Prostate gland (tissue), 2 donors: ENCODE data around the gene ATAD3C. TPM values are rescaled to one million over a fixed set of nuclear protein-coding genes. Genes with fewer than 3 reads are reported as not detected.

ENCODE experiments used
- DNase-seq: peaks from one replicate; pipeline ENCODE4 v3.0.0-alpha.2; 2019; ENCODE audit warnings: low spot score
- H3K27ac ChIP-seq, 2 donors: fragments of 200-600 bp; sonication (generic); 2 replicates each; pipeline ENCODE4 v1.5.1; 2017 to 2019
- H3K27me3 ChIP-seq: fragments of 200-600 bp; sonication (generic); replicated peaks from 2 replicates; pipeline ENCODE4 v1.5.1; 2019; ENCODE audit not compliant: insufficient read depth
- H3K36me3 ChIP-seq, 2 donors: fragments of 200-600 bp; sonication (generic); 1 replicate in 1 of 2; 2 replicates in 1 of 2; pipeline versions ENCODE4 v1.5.1 to v1.8.1; 2017 to 2019
- H3K4me1 ChIP-seq: fragments of 200-600 bp; sonication (generic); replicated peaks from 2 replicates; pipeline ENCODE4 v1.5.1; 2019
- H3K4me3 ChIP-seq, 2 donors: fragments of 200-600 bp; sonication (generic); 2 replicates each; pipeline ENCODE4 v1.5.1; 2017 to 2019
- H3K9me3 ChIP-seq: fragments of 200-600 bp; sonication (generic); 2 replicates; pipeline ENCODE4 v1.5.1; 2017
- CTCF ChIP-seq, 4 experiments: fragments of 200-600 bp in 2 of 4; fragments of 450-650 bp in 2 of 4; sonication (generic) in 2 of 4; IDR thresholded peaks; 1 replicate in 3 of 4; 2 replicates in 1 of 4; pipeline ENCODE4 v1.5.1; 2016 to 2019; ENCODE audit warnings: antibody characterized with exemption in 4 of 4, mild to moderate bottlenecking in 2 of 4, moderate library complexity in 2 of 4
- POLR2A ChIP-seq: fragments of 450-650 bp; IDR thresholded peaks from one replicate; pipeline ENCODE4 v1.6.1; 2016; ENCODE audit warnings: antibody characterized with exemption, mild to moderate bottlenecking
- POLR2AphosphoS5 ChIP-seq: sonication (generic); formaldehyde crosslinking; IDR thresholded peaks from one replicate; pipeline ENCODE4 v1.6.1; 2017; ENCODE audit warnings: antibody characterized with exemption
- WGBS: methylation state at CpG from one replicate; pipeline ENCODE4 v1.1.5; 2018; 5-methylcytosine and 5-hydroxymethylcytosine counted together
- intact Hi-C: fragments of 100-400 bp; cut with DNase I; formaldehyde crosslinking; loops from one replicate; pipeline ENCODE4 v1.14.2; 2022
- total RNA-seq, 2 donors: library from RNA; depleted of rRNA; stranded (reverse); fragments of >200 nt; gene quantifications; one replicate each; pipeline ENCODE4 v1.1.0, GENCODE V29; 2016

ATAD3C gene
- total RNA-seq, 2 donors from 2014 or later, result 7.3 to 9.9 TPM

- Histone ChIP-seq H3K4me3 (peak within 1 kb of the TSS; percentile 57 to 65), H3K9me3 (no peaks in the 10 kb centered on the region), H3K27me3 (no peaks in the 10 kb centered on the region), H3K4me1 (peaks cover 57% of the 10 kb centered on the region), H3K36me3 (no peaks in the 10 kb centered on the region), H3K27ac (peak within 1 kb of the TSS; percentile 96)
- DNase-seq, result peak; percentile 80
- intact Hi-C loops, result no loop called here
- TF ChIP-seq CTCF (IDR thresholded peaks at IDR 0.05) (no peak), POLR2A (peak; percentile 81), POLR2AphosphoS5 (peak; percentile 8)
- WGBS, result 21% methylated on average over 28 of the region's 89 CpGs
These were observed 14.2 kb upstream of the ATAD3C start, which contains the start of gene VWA1 for GRCh38 chr1:1435106-1435903. TSS of gene VWA1 (plus strand) at chr1:1435690. CDS start at chr1:1435749, 59 bp downstream.

GRCh38 chr1:1435911-1436629 lies 13.4 kb upstream of the ATAD3C start:
- Histone ChIP-seq H3K36me3 (no peaks in the 10 kb centered on the region), H3K27me3 (no peaks in the 10 kb centered on the region), H3K4me3 (peak overlapping the region; percentile 57 to 65), H3K27ac (peak overlapping the region; percentile 96), H3K9me3 (no peaks in the 10 kb centered on the region), H3K4me1 (peaks cover 50% of the 10 kb centered on the region)
- WGBS, result 6% methylated on average over 23 of the region's 40 CpGs
- no peak for DNase-seq
- intact Hi-C loops, result no loop called here
- TF ChIP-seq POLR2A (no peak), CTCF (IDR thresholded peaks at IDR 0.05) (no peak), POLR2AphosphoS5 (no peak)

GRCh38 chr1:1436630-1437032 lies 12.9 kb upstream of the ATAD3C start:
- peak overlapping the region; percentile 96 for H3K27ac ChIP-seq
- H3K4me1 ChIP-seq, result peaks cover 47% of the 10 kb centered on the region
- 50% methylated on average over 7 of the region's 7 CpGs for WGBS
- H3K27me3 ChIP-seq, result no peaks in the 10 kb centered on the region
- DNase-seq, result no peak
- H3K9me3 ChIP-seq, result no peaks in the 10 kb centered on the region
- intact Hi-C loops, result no loop called here
- peak overlapping the region; percentile 57 to 65 for H3K4me3 ChIP-seq
- no peaks in the 10 kb centered on the region for H3K36me3 ChIP-seq
- no peak for TF ChIP-seq POLR2AphosphoS5
- TF ChIP-seq CTCF (IDR thresholded peaks at IDR 0.05), result no peak
- no peak for TF ChIP-seq POLR2A

GRCh38 chr1:1437033-1437903 lies 12.2 kb upstream of the ATAD3C start:
- WGBS, result 45% methylated on average over 25 of the region's 31 CpGs
- Histone ChIP-seq H3K36me3 (no peaks in the 10 kb centered on the region), H3K27ac (peak overlapping the region in 1 of 2 donors; percentile 96), H3K4me3 (peak overlapping the region in 1 of 2 donors; percentile 65), H3K4me1 (peaks cover 41% of the 10 kb centered on the region), H3K9me3 (no peaks in the 10 kb centered on the region), H3K27me3 (no peaks in the 10 kb centered on the region)
- intact Hi-C loops, result no loop called here
- TF ChIP-seq CTCF (IDR thresholded peaks at IDR 0.05), result no peak
- no peak for DNase-seq
